Keratinocyte (primary cell): ENCODE measurements around the gene FAR1. TPM values are rescaled to one million over a fixed set of nuclear protein-coding genes. Genes with fewer than 3 reads are reported as not detected.
"Not testable (repeated sequence)": the region's sequence is repeated elsewhere in the genome, so short reads cannot be mapped to it uniquely, and the experiment has no call there.

Source experiments
- DNase-seq: peaks from one replicate; pipeline ENCODE4 v3.0.0-alpha.2; 2011; ENCODE audit warnings: low read depth, missing footprints, low spot score
- FAIRE-seq: peaks from 2 replicates; lab custom pipeline; 2011; peaks lifted over from hg19 to GRCh38; lab: Jason Lieb, UNC
- H2AFZ ChIP-seq: 2 replicates; pipeline ENCODE4 v1.6.0; 2012; ENCODE audit warnings: low read length, control low read depth, inconsistent platforms; ENCODE audit not compliant: control insufficient read depth
- H3K27ac ChIP-seq: 2 replicates; pipeline ENCODE4 v1.5.1; 2011; ENCODE audit warnings: low read length; ENCODE audit not compliant: control insufficient read depth, insufficient read depth
- H3K27me3 ChIP-seq: 3 replicates; pipeline ENCODE4 v1.6.0; 2011; ENCODE audit warnings: low read length; ENCODE audit not compliant: control insufficient read depth, insufficient read depth; ENCODE audit errors: extremely low read depth
- H3K36me3 ChIP-seq, 2 experiments: 2 replicates in 1 of 2; 3 replicates in 1 of 2; pipeline ENCODE4 v1.5.1; 2011; ENCODE audit warnings: low read length in 2 of 2, mild to moderate bottlenecking in 1 of 2; ENCODE audit not compliant: control insufficient read depth in 2 of 2, insufficient read depth in 2 of 2; ENCODE audit errors: extremely low read depth in 1 of 2
- H3K4me1 ChIP-seq: 3 replicates; pipeline ENCODE4 v1.5.1; 2011; ENCODE audit warnings: low read length; ENCODE audit not compliant: control insufficient read depth, insufficient read depth; ENCODE audit errors: extremely low read depth
- H3K4me2 ChIP-seq: 3 replicates; pipeline ENCODE4 v1.6.0; 2011; ENCODE audit warnings: low read depth, low read length; ENCODE audit not compliant: control insufficient read depth, insufficient read depth; ENCODE audit errors: extremely low read depth
- H3K4me3 ChIP-seq, 3 experiments: fragments of 200-600 bp in 1 of 3; sonication (generic) in 1 of 3; 2 replicates in 2 of 3; 3 replicates in 1 of 3; pipeline ENCODE4 v1.5.1; 2011 to 2016; ENCODE audit warnings: low read length in 3 of 3, mild to moderate bottlenecking in 3 of 3, control low read depth in 2 of 3, inconsistent platforms in 1 of 3, low read depth in 1 of 3, mixed read lengths in 1 of 3, mixed run types in 1 of 3, moderate library complexity in 1 of 3; ENCODE audit not compliant: control insufficient read depth in 2 of 3, insufficient read depth in 2 of 3; ENCODE audit errors: extremely low read depth in 1 of 3
- H3K79me2 ChIP-seq: 2 replicates; pipeline ENCODE4 v1.6.0; 2012; ENCODE audit warnings: low read length; ENCODE audit not compliant: control insufficient read depth, insufficient read depth
- H3K9ac ChIP-seq: 3 replicates; pipeline ENCODE4 v1.6.0; 2011; ENCODE audit warnings: low read length; ENCODE audit not compliant: control insufficient read depth, insufficient read depth; ENCODE audit errors: extremely low read depth
- H3K9me1 ChIP-seq: 3 replicates; pipeline ENCODE4 v1.6.0; 2011; ENCODE audit warnings: low read length; ENCODE audit not compliant: control insufficient read depth, insufficient read depth; ENCODE audit errors: extremely low read depth
- H3K9me3 ChIP-seq: 2 replicates; pipeline ENCODE4 v1.5.1; 2012; ENCODE audit warnings: low read depth, low read length; ENCODE audit not compliant: control insufficient read depth
- H4K20me1 ChIP-seq: 3 replicates; pipeline ENCODE4 v1.6.0; 2011; ENCODE audit warnings: low read length; ENCODE audit not compliant: control insufficient read depth, insufficient read depth; ENCODE audit errors: extremely low read depth
- EZH2 ChIP-seq: IDR thresholded peaks from one replicate; pipeline ENCODE4 v1.6.1; 2012; ENCODE audit warnings: inconsistent platforms, mild to moderate bottlenecking, low read length, moderate library complexity
- dilution Hi-C: fragments of 300-500 bp; cut with MboI; formaldehyde crosslinking; loops from one replicate; pipeline ENCODE4 v1.7.0; 2020; ENCODE audit warnings: low sequenced_read_pairs; ENCODE audit not compliant: extremely low pct_ligation_motif_present
- polyA minus RNA-seq, 3 experiments: library from RNA; depleted of rRNA, polyadenylated mRNA; stranded (reverse); fragments of >200 nt; gene quantifications; 1 replicate in 1 of 3; 2 replicates in 1 of 3; 3 replicates in 1 of 3; pipeline ENCODE4 v1.2.3, GENCODE V29; 2011
- polyA plus RNA-seq, 5 experiments: library from polyadenylated mRNA; depleted of rRNA in 3 of 5; stranded (reverse) in 3 of 5; stranded (forward) in 1 of 5; unstranded in 1 of 5; fragments of >200 nt; gene quantifications; 1 replicate in 1 of 5; 2 replicates in 3 of 5; 3 replicates in 1 of 5; pipeline versions ENCODE4 v1.2.1 to v1.2.3, GENCODE V29; 2011 to 2012; ENCODE audit warnings: missing spikeins in 2 of 5, low read depth in 1 of 5, low replicate concordance in 1 of 5
- TF ChIP-seq, protein P1 (sequence below), 3 experiments: IDR thresholded peaks in 1 of 3; conservative IDR thresholded peaks in 1 of 3; optimal IDR thresholded peaks in 1 of 3; 2 replicates in 2 of 3; 3 replicates in 1 of 3; pipeline versions ENCODE3 to v1.5.1; 2011; ENCODE audit warnings: low read length in 3 of 3, mild to moderate bottlenecking in 3 of 3, moderate library complexity in 2 of 3, control low read depth in 1 of 3, inconsistent platforms in 1 of 3; ENCODE audit not compliant: insufficient read depth in 2 of 3; ENCODE audit errors: extremely low read depth in 1 of 3

Gene FAR1, protein sequence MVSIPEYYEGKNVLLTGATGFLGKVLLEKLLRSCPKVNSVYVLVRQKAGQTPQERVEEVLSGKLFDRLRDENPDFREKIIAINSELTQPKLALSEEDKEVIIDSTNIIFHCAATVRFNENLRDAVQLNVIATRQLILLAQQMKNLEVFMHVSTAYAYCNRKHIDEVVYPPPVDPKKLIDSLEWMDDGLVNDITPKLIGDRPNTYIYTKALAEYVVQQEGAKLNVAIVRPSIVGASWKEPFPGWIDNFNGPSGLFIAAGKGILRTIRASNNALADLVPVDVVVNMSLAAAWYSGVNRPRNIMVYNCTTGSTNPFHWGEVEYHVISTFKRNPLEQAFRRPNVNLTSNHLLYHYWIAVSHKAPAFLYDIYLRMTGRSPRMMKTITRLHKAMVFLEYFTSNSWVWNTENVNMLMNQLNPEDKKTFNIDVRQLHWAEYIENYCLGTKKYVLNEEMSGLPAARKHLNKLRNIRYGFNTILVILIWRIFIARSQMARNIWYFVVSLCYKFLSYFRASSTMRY
- polyA plus RNA-seq (86.9 to 140 TPM (median 96.9 TPM) in 3 replicates), polyA minus RNA-seq (78.0 to 203 TPM (median 123 TPM) in 3 replicates)
- 17.4 TPM for polyA plus RNA-seq (2011; ENCODE audit: low read depth)
- 55.1 and 133 TPM in 2 replicates for polyA plus RNA-seq (2011; cell fraction: cytosol; rRNA removed)
- polyA plus RNA-seq (2011; cell fraction: nucleus; rRNA removed), result 125 and 155 TPM in 2 replicates
- 26.4 and 57.0 TPM in 2 replicates for polyA plus RNA-seq (2012; ENCODE audit: low replicate concordance)
- polyA minus RNA-seq (2011; cell fraction: cytosol; rRNA and poly(A)+ RNA removed), result 57.2 TPM
- polyA minus RNA-seq (2011; cell fraction: nucleus; rRNA and poly(A)+ RNA removed), result 94.3 and 204 TPM in 2 replicates

DNA sequence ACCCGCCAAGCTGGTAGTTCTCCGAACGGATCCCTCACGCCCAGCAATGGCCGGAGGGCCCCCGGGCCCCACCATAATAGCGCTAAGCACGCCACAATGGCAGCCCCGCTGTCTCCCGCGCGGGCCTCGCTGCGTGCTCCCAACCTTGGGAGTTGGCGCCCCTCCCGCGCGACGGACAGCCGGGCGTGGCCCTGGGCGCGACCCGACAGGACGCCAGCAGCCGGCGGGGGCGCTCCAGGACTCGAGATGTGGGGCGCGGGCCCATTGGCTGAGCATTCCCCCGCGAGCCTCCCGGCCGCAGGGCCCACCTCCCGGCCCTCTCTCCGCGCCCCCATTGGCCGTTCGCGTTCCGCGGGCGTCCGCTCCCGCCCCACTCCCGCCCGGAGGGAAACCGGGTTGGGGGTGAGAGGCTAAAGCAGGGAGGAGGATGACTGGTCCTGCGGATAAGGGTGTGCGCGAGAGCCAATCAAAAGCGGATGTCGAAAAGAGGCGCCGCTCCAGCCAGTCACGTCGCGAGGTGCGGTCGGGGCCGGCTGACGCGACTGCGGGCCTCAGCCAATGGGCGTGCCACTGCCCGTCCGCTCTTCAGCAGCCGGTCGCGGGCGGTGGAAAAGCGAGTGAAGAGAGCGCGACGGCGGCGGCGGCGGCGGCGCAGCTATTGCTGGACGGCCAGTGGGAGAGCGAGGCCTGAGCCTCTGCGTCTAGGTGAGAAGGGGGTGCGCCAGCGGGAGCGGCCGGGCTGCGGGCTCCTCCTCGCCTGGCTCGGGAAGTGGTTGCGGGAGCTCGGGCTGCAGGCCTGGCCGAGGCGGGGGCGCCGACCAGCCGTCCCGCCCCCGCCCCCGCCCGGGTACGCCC lies at the start of gene FAR1:
Gene FAR1, plus strand, starts transcription at position 567 of the 855 bp plus-strand sequence. CDS start 26,098 bp downstream, outside the sequence.
- H3K36me3 ChIP-seq, result no peaks in the 10 kb centered on the region
- no peaks in the 10 kb centered on the region for H3K9me3 ChIP-seq
- peak within 1 kb of the TSS; percentile 80 for H3K9ac ChIP-seq
- no peaks in the 10 kb centered on the region for H3K9me1 ChIP-seq
- peak within 1 kb of the TSS; percentile 87 for H2AFZ ChIP-seq
- H3K4me3 ChIP-seq, result peak within 1 kb of the TSS; percentile 80 to 89 (median 85)
- dilution Hi-C loops, result no loop called here
- H3K4me2 ChIP-seq, result peak within 1 kb of the TSS; percentile 96
- TF ChIP-seq EZH2, result no peak
- TF ChIP-seq, protein P1, sequence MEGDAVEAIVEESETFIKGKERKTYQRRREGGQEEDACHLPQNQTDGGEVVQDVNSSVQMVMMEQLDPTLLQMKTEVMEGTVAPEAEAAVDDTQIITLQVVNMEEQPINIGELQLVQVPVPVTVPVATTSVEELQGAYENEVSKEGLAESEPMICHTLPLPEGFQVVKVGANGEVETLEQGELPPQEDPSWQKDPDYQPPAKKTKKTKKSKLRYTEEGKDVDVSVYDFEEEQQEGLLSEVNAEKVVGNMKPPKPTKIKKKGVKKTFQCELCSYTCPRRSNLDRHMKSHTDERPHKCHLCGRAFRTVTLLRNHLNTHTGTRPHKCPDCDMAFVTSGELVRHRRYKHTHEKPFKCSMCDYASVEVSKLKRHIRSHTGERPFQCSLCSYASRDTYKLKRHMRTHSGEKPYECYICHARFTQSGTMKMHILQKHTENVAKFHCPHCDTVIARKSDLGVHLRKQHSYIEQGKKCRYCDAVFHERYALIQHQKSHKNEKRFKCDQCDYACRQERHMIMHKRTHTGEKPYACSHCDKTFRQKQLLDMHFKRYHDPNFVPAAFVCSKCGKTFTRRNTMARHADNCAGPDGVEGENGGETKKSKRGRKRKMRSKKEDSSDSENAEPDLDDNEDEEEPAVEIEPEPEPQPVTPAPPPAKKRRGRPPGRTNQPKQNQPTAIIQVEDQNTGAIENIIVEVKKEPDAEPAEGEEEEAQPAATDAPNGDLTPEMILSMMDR (optimal IDR thresholded peaks at IDR 0.05 in 1 of 3, IDR thresholded peaks at IDR 0.05 in 1 of 3, conservative IDR thresholded peaks at IDR 0.05 in 1 of 3; ENCODE audit: extremely low read depth in 1 of 3, insufficient read depth in 2 of 3, low read length in 3 of 3), result peak in 2 of 3 experiments; percentile 48 to 72
- H4K20me1 ChIP-seq, result peaks cover 3% of the 10 kb centered on the region
- H3K27ac ChIP-seq, result peak within 1 kb of the TSS; percentile 82
- no peak for FAIRE-seq
- H3K4me1 ChIP-seq, result peaks cover 53% of the 10 kb centered on the region
- peaks cover 45% of the 10 kb centered on the region for H3K79me2 ChIP-seq
- no peaks in the 10 kb centered on the region for H3K27me3 ChIP-seq
- DNase-seq, result peak; percentile 90

DNA sequence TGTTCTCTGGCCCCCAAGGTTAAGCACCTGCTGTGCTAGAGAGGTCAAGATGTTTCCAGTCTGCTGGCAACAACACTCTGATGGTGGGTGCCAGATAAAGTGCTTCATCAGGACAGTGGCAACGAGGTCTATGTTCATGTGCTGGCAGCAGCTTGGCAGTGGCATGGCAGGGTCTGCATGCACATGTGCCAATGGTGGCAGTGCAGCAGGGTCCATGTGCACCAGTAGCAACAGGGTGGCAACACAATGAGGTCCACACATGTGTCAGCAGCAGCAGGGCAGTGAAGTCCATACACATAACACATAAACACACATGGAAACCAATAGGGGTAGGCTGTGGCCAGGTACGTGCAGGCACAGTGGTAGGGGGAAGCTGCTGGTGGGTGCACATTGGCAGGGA lies 48.4 kb upstream of the FAR1 start:
- Histone ChIP-seq H3K9me3 (no peaks in the 10 kb centered on the region), H2AFZ (no peak overlapping the region)
- no peak for FAIRE-seq

DNA sequence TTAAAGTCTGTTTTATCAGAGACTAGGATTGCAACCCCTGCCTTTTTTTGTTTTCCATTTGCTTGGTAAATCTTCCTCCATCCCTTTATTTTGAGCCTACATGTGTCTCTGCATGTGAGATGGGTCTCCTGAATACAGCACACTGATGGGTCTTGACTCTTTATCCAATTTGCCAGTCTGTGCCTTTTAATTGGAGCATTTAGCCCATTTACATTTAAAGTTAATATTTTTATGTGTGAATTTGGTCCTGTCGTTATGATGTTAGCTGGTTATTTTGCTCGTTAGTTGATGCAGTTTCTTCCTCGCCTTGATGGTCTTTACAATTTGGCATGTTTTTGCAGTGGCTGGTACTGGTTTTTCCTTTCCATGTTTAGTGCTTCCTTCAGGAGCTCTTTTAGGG lies 41.6 kb upstream of the FAR1 start:
- H3K9ac ChIP-seq, H3K4me2 ChIP-seq, FAIRE-seq, H3K27me3 ChIP-seq, H3K36me3 ChIP-seq, H3K9me1 ChIP-seq, H3K27ac ChIP-seq, H3K9me3 ChIP-seq, H3K4me3 ChIP-seq, dilution Hi-C loops, DNase-seq, H3K79me2 ChIP-seq, H2AFZ ChIP-seq, H3K4me1 ChIP-seq, H4K20me1 ChIP-seq: not testable (repeated sequence)

More for the DNA sequence above, 48.4 kb upstream of the FAR1 start:
- Histone ChIP-seq H3K79me2 (no peaks in the 10 kb centered on the region), H3K4me1 (no peaks in the 10 kb centered on the region), H3K27me3 (no peaks in the 10 kb centered on the region), H4K20me1 (no peaks in the 10 kb centered on the region), H3K27ac (no peak overlapping the region), H3K36me3 (no peaks in the 10 kb centered on the region), H3K9ac (no peak overlapping the region), H3K4me2 (no peak overlapping the region), H3K4me3 (no peak overlapping the region), H3K9me1 (no peaks in the 10 kb centered on the region)
- no peak for DNase-seq
- dilution Hi-C loops, result no loop called here
- no peak for TF ChIP-seq EZH2
